Stimulated activated CD4-positive, alpha-beta T cell treated with anti-CD3 and anti-CD28 coated beads, Interleukin-12 subunit alpha, Interleukin-12 subunit beta, amount 100 ng/mL, for 24 hours (primary cell): ENCODE results near the gene OR56A3.
"Not testable (repeated sequence)": the region's sequence is repeated elsewhere in the genome, so short reads cannot be mapped to it uniquely, and the experiment has no call there.

ENCODE experiments used
- DNase-seq, 2 experiments: peaks; one replicate each; pipeline ENCODE4 v3.0.0-alpha.2; 2020; ENCODE audit warnings: low read depth in 2 of 2

OR56A3 gene

GRCh38 chr11:5941951-5942350 is at the start of gene OR56A3:
OR56A3 (plus strand) TSS chr11:5942251; CDS start chr11:5947347, 5,096 bp downstream.
- DNase-seq = no peak

- DNase-seq = no peak
Measured at GRCh38 chr11:5892908-5893307, 49.1 kb upstream of the OR56A3 start, which contains the start of gene OR52E5. OR52E5 (plus strand) TSS chr11:5893208; CDS start chr11:5900777, 7,569 bp downstream.

GRCh38 chr11:5899534-5899933 is 42.5 kb upstream of the OR56A3 start:
- DNase-seq = no peak

- no peak for DNase-seq
Measured at GRCh38 chr11:5910540-5910939, 31.5 kb upstream of the OR56A3 start.

GRCh38 chr11:5922749-5923426 is 19.2 kb upstream of the OR56A3 start:
- no peak for DNase-seq

GRCh38 chr11:5923427-5923776 is 18.6 kb upstream of the OR56A3 start:
- no peak for DNase-seq

GRCh38 chr11:5923794-5924193 is 18.3 kb upstream of the OR56A3 start:
- DNase-seq = no peak

GRCh38 chr11:5928271-5928670 is 13.8 kb upstream of the OR56A3 start:
- no peak for DNase-seq

- no peak for DNase-seq
Measured at GRCh38 chr11:5928811-5929210, 13.2 kb upstream of the OR56A3 start.

GRCh38 chr11:5929571-5930368 is 12.3 kb upstream of the OR56A3 start:
- DNase-seq = no peak

GRCh38 chr11:5930614-5931013 is 11.4 kb upstream of the OR56A3 start:
- no peak for DNase-seq

- DNase-seq = no peak
Measured at GRCh38 chr11:5931061-5931460, 11.0 kb upstream of the OR56A3 start.

GRCh38 chr11:5932671-5933070 is 9.4 kb upstream of the OR56A3 start:
- DNase-seq = no peak

- no peak for DNase-seq
Measured at GRCh38 chr11:5933116-5933515, 8.9 kb upstream of the OR56A3 start.

GRCh38 chr11:5937868-5938602 is 4.0 kb upstream of the OR56A3 start:
- no peak for DNase-seq

- DNase-seq = no peak
Measured at GRCh38 chr11:5938603-5938965, 3.5 kb upstream of the OR56A3 start.

GRCh38 chr11:5940748-5941147 is 1.3 kb upstream of the OR56A3 start:
- DNase-seq = no peak

GRCh38 chr11:5955586-5955985 is 13.5 kb downstream of the OR56A3 start:
- no peak for DNase-seq

GRCh38 chr11:5960704-5961320 is 18.8 kb downstream of the OR56A3 start:
- DNase-seq = not testable (repeated sequence)

GRCh38 chr11:5966958-5967357 is 24.9 kb downstream of the OR56A3 start:
- DNase-seq = no peak

GRCh38 chr11:5967708-5968107 is 25.7 kb downstream of the OR56A3 start:
- DNase-seq = no peak

- DNase-seq = no peak
Measured at GRCh38 chr11:5968394-5968793, 26.3 kb downstream of the OR56A3 start, which contains the start of gene OR56A5. OR56A5 (minus strand) TSS chr11:5968494; CDS start chr11:5968494, 0 bp downstream.
